ENCODE data around the gene ADAM19. TPM values are rescaled to one million over a fixed set of nuclear protein-coding genes. Genes with fewer than 3 reads are reported as not detected.

The ADAM19 gene
- total and polyA plus RNA-seq, 2 of the 4 experiments (the other 2 are of a cell fraction) = 35.5 to 49.2 TPM

GRCh38 chr5:157491471-157491995 is 84.0 kb downstream of the ADAM19 start:
- no TSS peak for BruUV-seq (replicated peaks)
- Histone ChIP-seq H3K4me3 (ENCODE audit: insufficient read depth, low read depth, low read length) (no peak overlapping the region), H3K9ac (ENCODE audit: low read depth, low read length) (no peak overlapping the region), H3K4me1 (ENCODE audit: control insufficient read depth, insufficient read depth, low read length) (no peaks in the 10 kb centered on the region), H4K8ac (ENCODE audit: low read depth in 2 of 2, low read length in 2 of 2) (no peak overlapping the region), H3K27ac (ENCODE audit: insufficient read depth, low read length) (no peak overlapping the region), H4K91ac (ENCODE audit: insufficient read depth, low read depth, low read length) (no peak overlapping the region), H3K27me3 (ENCODE audit: control insufficient read depth, insufficient read depth, low read length) (no peaks in the 10 kb centered on the region), H2BK5ac (ENCODE audit: low read depth, low read length, poor library complexity, severe bottlenecking) (no peak overlapping the region), H3K9me3 (ENCODE audit: control insufficient read depth, insufficient read depth, low read length) (no peaks in the 10 kb centered on the region), H3K4ac (ENCODE audit: low read depth, low read length) (no peak overlapping the region), H2BK20ac (ENCODE audit: low read depth, low read length) (no peak overlapping the region), H4K20me1 (ENCODE audit: insufficient read depth, low read length) (no peaks in the 10 kb centered on the region), H3K18ac (ENCODE audit: low read depth, low read length) (no peak overlapping the region), H2BK15ac (ENCODE audit: low read depth, low read length) (no peak overlapping the region), H3K14ac (replicated peaks; ENCODE audit: low read depth, low read length) (no peak overlapping the region), H2AK9ac (replicated peaks; ENCODE audit: low read depth, low read length, poor library complexity) (no peak overlapping the region), H2BK120ac (ENCODE audit: low read depth, low read length) (no peak overlapping the region), H3K9me1 (ENCODE audit: insufficient read depth, low read length) (0 out of 2 replicates have a peak, but pooled peaks cover 3% of the 10 kb centered on the region), H2AFZ (replicated peaks; ENCODE audit: low read length, poor library complexity) (no peak overlapping the region), H3K4me2 (ENCODE audit: low read depth, low read length) (no peak overlapping the region), H3K36me3 (ENCODE audit: control insufficient read depth, insufficient read depth, low read length) (peaks cover 46% of the 10 kb centered on the region), H3K23ac (ENCODE audit: low read depth, low read length) (no peak overlapping the region), H2AK5ac (ENCODE audit: low read depth, low read length) (no peak overlapping the region), H3K56ac (ENCODE audit: extremely low read depth, insufficient read depth, low read length) (no peak overlapping the region), H4K5ac (ENCODE audit: low read depth, low read length) (no peak overlapping the region), H3K79me1 (ENCODE audit: low read depth in 1 of 2, low read length in 2 of 2) (peaks cover 12 to 18% of the 10 kb centered on the region in 2 experiments)
- dilution Hi-C loops (cut with HindIII; ENCODE audit: low sequenced_read_pairs, unreplicated experiment) (no loop called here), intact Hi-C loops (cut with micrococcal nuclease) (no loop called here), in situ Hi-C loops (cut with MboI; ENCODE audit: low sequenced_read_pairs) (no loop called here)
- DNase-seq (no peak), ATAC-seq (ENCODE audit: low read depth) (no peak)
- TF ChIP-seq RAD21 (IDR thresholded peaks at IDR 0.05; ENCODE audit: low read length) = no peak
- no peak for TF ChIP-seq USF2 (IDR thresholded peaks at IDR 0.05; ENCODE audit: low read depth, low read length)
- TF ChIP-seq ELK1 (IDR thresholded peaks at IDR 0.05; ENCODE audit: borderline replicate concordance, low read depth, low read length) = no peak
- no peak for TF ChIP-seq CHD1 (IDR thresholded peaks at IDR 0.05; ENCODE audit: low read depth, low read length)
- TF ChIP-seq CTCF (conservative IDR thresholded peaks at IDR 0.05; ENCODE audit: low read depth, low read length) = no peak
- TF ChIP-seq MXI1 (IDR thresholded peaks at IDR 0.05; ENCODE audit: borderline replicate concordance, low read depth, low read length) = no peak
- no peak for TF ChIP-seq RFX5 (IDR thresholded peaks at IDR 0.05; ENCODE audit: low read depth, low read length)
- no peak for TF ChIP-seq RCOR1 (IDR thresholded peaks at IDR 0.05; ENCODE audit: insufficient replicate concordance, low read length)
- TF ChIP-seq CEBPB (IDR thresholded peaks at IDR 0.05; ENCODE audit: low read depth, low read length) = no peak
- no peak for TF ChIP-seq MAZ (IDR thresholded peaks at IDR 0.05; ENCODE audit: borderline replicate concordance, low read depth, low read length)
- no peak for TF ChIP-seq MAFK (IDR thresholded peaks at IDR 0.05; ENCODE audit: low read depth, low read length)
- no peak for TF ChIP-seq FOS (IDR thresholded peaks at IDR 0.05; ENCODE audit: low read depth, low read length)
- TF ChIP-seq BHLHE40 (IDR thresholded peaks at IDR 0.05; ENCODE audit: low read depth, low read length) = no peak
- no peak for TF ChIP-seq POLR2A (IDR thresholded peaks at IDR 0.05; ENCODE audit: low read depth, low read length)
- TF ChIP-seq SMC3 (IDR thresholded peaks at IDR 0.05; ENCODE audit: low read depth, low read length) = no peak
- no peak for TF ChIP-seq NFE2L2 (IDR thresholded peaks at IDR 0.05; ENCODE audit: low read depth, low read length)
- WGBS, 2 experiments (ENCODE audit: extremely low coverage in 2 of 2, insufficient read length in 1 of 2) = 100% methylated on average over 5 of the region's 11 CpGs; no CpG with 5 or more reads in 1 of the 2 experiments
- POLR2A ChIA-PET (ENCODE audit: unreplicated experiment) = no interaction called here
- CTCF ChIA-PET = no interaction called here
